PFSK-1 (cell line): ENCODE measurements around the gene UBE2H.

Source experiments
- FOXP2 ChIP-seq: optimal IDR thresholded peaks from 2 replicates; pipeline ENCODE3; 2011; ENCODE audit warnings: borderline replicate concordance, control low read depth, inconsistent platforms; ENCODE audit not compliant: insufficient read depth; ENCODE audit errors: extremely low read length, extremely low read depth
- POLR2AphosphoS5 ChIP-seq: IDR thresholded peaks from 2 replicates; pipeline ENCODE4 v1.6.1; 2012; ENCODE audit warnings: low read depth, mild to moderate bottlenecking, control low read depth, low read length, moderate library complexity
- REST ChIP-seq, 2 experiments: IDR thresholded peaks; 2 replicates each; pipeline versions ENCODE4 v1.6.1 to v1.8.0; 2011 to 2012; ENCODE audit warnings: low read depth in 2 of 2, low read length in 2 of 2, control low read depth in 1 of 2, inconsistent platforms in 1 of 2, mild to moderate bottlenecking in 1 of 2, moderate library complexity in 1 of 2; ENCODE audit not compliant: insufficient read depth in 1 of 2
- SIN3A ChIP-seq: IDR thresholded peaks from 2 replicates; pipeline ENCODE4 v1.6.1; 2012; ENCODE audit warnings: mild to moderate bottlenecking, low read length, moderate library complexity, borderline replicate concordance; ENCODE audit not compliant: insufficient read depth
- TAF1 ChIP-seq: IDR thresholded peaks from 2 replicates; pipeline ENCODE4 v1.6.1; 2012; ENCODE audit warnings: low read length, control low read depth, borderline replicate concordance; ENCODE audit not compliant: insufficient read depth

Gene UBE2H

DNA sequence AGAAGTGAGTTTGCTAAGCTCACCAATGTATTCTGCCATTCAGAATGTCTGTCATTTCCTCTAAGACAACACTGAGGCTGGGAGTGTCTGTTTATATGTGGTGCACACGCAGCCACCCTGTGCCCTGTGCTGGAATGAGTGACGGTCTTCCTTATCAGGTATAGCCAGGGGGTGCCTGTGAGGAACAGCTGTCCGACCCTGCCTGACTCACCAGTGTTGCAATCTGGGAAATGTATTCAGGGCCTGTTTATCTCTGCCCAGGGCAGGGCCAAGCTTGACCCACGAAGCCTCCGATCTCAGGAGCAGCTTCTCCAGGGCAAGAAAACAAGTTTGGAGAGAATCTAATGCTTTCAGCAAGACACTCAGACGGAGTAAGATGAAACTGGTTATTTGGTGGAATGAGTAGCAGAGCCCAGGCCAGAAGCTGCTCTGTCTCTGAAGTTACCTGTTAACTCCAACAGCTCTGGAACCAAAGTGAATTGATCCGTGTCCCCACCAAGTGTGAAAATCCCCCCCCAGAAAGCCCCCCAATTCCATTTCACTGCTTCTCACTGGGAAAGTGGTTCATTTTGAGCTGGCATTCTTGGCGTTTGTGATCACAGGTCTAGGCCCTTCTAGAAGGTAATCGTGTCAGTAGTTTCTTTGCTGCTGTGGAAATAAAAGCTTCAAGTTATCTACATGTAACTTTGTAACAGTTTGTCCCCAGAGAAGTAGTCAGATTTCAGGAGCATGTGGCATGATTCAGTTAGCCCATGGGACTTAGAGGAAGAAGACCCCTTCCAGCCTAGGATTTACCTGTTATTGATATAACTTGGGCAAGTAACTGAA, 6.1 kb upstream of the UBE2H start:
- TF ChIP-seq FOXP2: peak; percentile 35
- no peak for TF ChIP-seq REST (IDR thresholded peaks at IDR 0.05; ENCODE audit: insufficient read depth in 1 of 2, low read depth in 2 of 2, low read length in 2 of 2)
- no peak for TF ChIP-seq POLR2AphosphoS5

DNA sequence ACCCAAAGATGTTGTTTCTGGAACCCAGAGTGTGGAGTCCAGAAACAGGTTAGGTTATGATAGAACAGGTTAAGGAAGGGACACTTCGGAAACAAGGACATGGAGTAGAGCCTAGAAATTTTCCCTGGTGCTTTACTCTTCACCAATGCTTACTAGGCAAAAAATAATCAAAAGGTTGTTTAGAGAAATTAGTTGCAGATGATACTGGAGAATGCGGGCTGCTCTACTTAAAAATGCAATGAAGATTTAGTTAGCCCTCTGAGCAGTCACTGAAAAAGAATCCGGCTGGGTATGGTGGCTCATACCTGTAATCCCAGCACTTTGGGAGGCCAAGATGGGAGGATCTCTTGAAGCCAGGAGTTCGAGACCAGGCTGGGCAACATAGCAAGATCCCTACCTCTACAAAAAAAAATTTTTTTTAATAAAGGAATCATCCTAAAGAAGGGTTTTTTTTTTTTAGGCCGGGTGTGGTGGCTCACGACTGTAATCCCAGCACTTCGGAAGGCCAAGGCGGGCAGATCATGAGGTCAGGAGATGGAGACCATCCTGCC, 3.3 kb upstream of the UBE2H start:
- no peak for TF ChIP-seq REST (IDR thresholded peaks at IDR 0.05; ENCODE audit: insufficient read depth in 1 of 2, low read depth in 2 of 2, low read length in 2 of 2)
- TF ChIP-seq TAF1: no peak
- TF ChIP-seq FOXP2: no peak
- no peak for TF ChIP-seq SIN3A
- TF ChIP-seq POLR2AphosphoS5: no peak

- TF ChIP-seq TAF1 (no peak), POLR2AphosphoS5 (no peak), REST (IDR thresholded peaks at IDR 0.05; ENCODE audit: insufficient read depth in 1 of 2, low read depth in 2 of 2, low read length in 2 of 2) (no peak), FOXP2 (no peak), SIN3A (no peak)
Observed at GRCh38 chr7:129952086-129952652, 591 bp downstream of the UBE2H start.

GRCh38 chr7:129951226-129952085, 1.3 kb downstream of the UBE2H start:
- TF ChIP-seq POLR2AphosphoS5: no peak

GRCh38 chr7:129950933-129951225, 1.9 kb downstream of the UBE2H start:
- no peak for TF ChIP-seq REST (IDR thresholded peaks at IDR 0.05; ENCODE audit: insufficient read depth in 1 of 2, low read depth in 2 of 2, low read length in 2 of 2)
- no peak for TF ChIP-seq POLR2AphosphoS5
- no peak for TF ChIP-seq FOXP2
- no peak for TF ChIP-seq SIN3A
- TF ChIP-seq TAF1: no peak
